HL-60/S4 treated with retinoic acid at 250 ng/mL for 4 days and 3 days (cell line): ENCODE results near the gene EMC9.

Source experiments
- in situ Hi-C: fragments of 300-500 bp; cut with MboI; formaldehyde crosslinking; loops from 2 replicates; pipeline ENCODE4 v1.7.0; 2022; ENCODE audit warnings: low sequenced_read_pairs

Gene EMC9

GRCh38 chr14:24092505-24093206, 48.7 kb downstream of the EMC9 start:
- in situ Hi-C loops: no loop called here

- in situ Hi-C loops: no loop called here
These were observed 49.3 kb downstream of the EMC9 start for GRCh38 chr14:24092110-24092504.

- in situ Hi-C loops: no loop called here
These were observed 51.5 kb downstream of the EMC9 start for GRCh38 chr14:24089890-24090289.
